Measurements from ENCODE around the gene SPANXC. TPM values are rescaled to one million over a fixed set of nuclear protein-coding genes. Genes with fewer than 3 reads are reported as not detected.

The SPANXC gene
- total RNA-seq, 1 experiment from 2014 or later = not detected

GRCh38 chrX:141258080-141258479 lies 15.8 kb upstream of the SPANXC start:
- no peak overlapping the region for H3K4me2 ChIP-seq (ENCODE audit: insufficient read depth, insufficient read length, low read length)
- no CpG with 5 or more reads among the region's 1 CpG for WGBS (ENCODE audit: extremely low coverage, insufficient read length, low lambda C conversion rate)

More at GRCh38 chrX:141258080-141258479, 15.8 kb upstream of the SPANXC start:
- H3K23ac ChIP-seq (ENCODE audit: insufficient read length, low read depth, low read length) = no peak overlapping the region
- H2AFZ ChIP-seq (ENCODE audit: low read length) = no peak overlapping the region
- Mint-ChIP-seq H3K36me3 (ENCODE audit: insufficient read depth in 1 of 3, low read depth in 3 of 3) (peaks cover 0 to 4% (median 0%) of the 10 kb centered on the region in 3 experiments; a peak in 3 of 7 replicates), H3K27me3 (ENCODE audit: low read depth) (no peaks in the 10 kb centered on the region), H3K4me3 (no peak overlapping the region), H3K9me3 (peaks cover 64 to 69% of the 10 kb centered on the region in 2 experiments), H3K4me1 (no peaks in the 10 kb centered on the region; a peak in 1 of 4 replicates), H3K27ac (no peak overlapping the region)
- H3K4me1 ChIP-seq (ENCODE audit: insufficient read depth, low read length) = no peaks in the 10 kb centered on the region
- H2BK5ac ChIP-seq (ENCODE audit: insufficient read length, low read length) = no peak overlapping the region
- no peaks in the 10 kb centered on the region; the same call in 1 of the 2 replicates for H3K79me2 ChIP-seq (ENCODE audit: insufficient read depth, low read length)
- no peak for DNase-seq
- no peak overlapping the region for H4K8ac ChIP-seq (replicated peaks; ENCODE audit: insufficient read length, low read depth, low read length)
- no peak overlapping the region for H3K14ac ChIP-seq (ENCODE audit: insufficient read depth, low read length)
- H4K5ac ChIP-seq (ENCODE audit: insufficient read length, low read depth, low read length) = no peak overlapping the region
- no peak overlapping the region for H2BK20ac ChIP-seq (ENCODE audit: low read depth, low read length, poor library complexity, severe bottlenecking)
- H4K20me1 ChIP-seq (ENCODE audit: control insufficient read depth, insufficient read depth, insufficient read length) = no peaks in the 10 kb centered on the region
- H3K27me3 ChIP-seq (ENCODE audit: insufficient read depth, low read length) = no peaks in the 10 kb centered on the region
- H3K9me3 ChIP-seq (ENCODE audit: control insufficient read depth, low read depth, low read length) = peaks cover 13% of the 10 kb centered on the region
- H3K18ac ChIP-seq (ENCODE audit: insufficient read length, low read depth, low read length) = no peak overlapping the region
- H2BK12ac ChIP-seq (ENCODE audit: insufficient read length, low read depth, low read length) = no peak overlapping the region
- H3K27ac ChIP-seq (ENCODE audit: insufficient read length, low read depth, low read length) = no peak overlapping the region
- H3T11ph ChIP-seq (ENCODE audit: low read length) = no peak overlapping the region
- H2BK15ac ChIP-seq (ENCODE audit: low read depth, low read length) = no peak overlapping the region
- no peak overlapping the region for H2BK120ac ChIP-seq (ENCODE audit: low read depth, low read length, poor library complexity, severe bottlenecking)
- no peak overlapping the region for H3K9ac ChIP-seq (ENCODE audit: extremely low read depth, insufficient read length, low read length)
- no peaks in the 10 kb centered on the region for H3K23me2 ChIP-seq (ENCODE audit: insufficient read length, low read depth, low read length, poor library complexity, severe bottlenecking)
- H4K91ac ChIP-seq (ENCODE audit: insufficient read length, low read depth, low read length) = no peak overlapping the region
- H3K4ac ChIP-seq (ENCODE audit: low read depth, low read length) = no peak overlapping the region
- TF ChIP-seq CTCF (conservative IDR thresholded peaks at IDR 0.05) = no peak
- no peak overlapping the region for H2AK5ac ChIP-seq (ENCODE audit: insufficient read length, low read length)
- H3K56ac ChIP-seq (ENCODE audit: insufficient read length, low read depth, low read length) = no peak overlapping the region
- no peaks in the 10 kb centered on the region for H3K79me1 ChIP-seq (ENCODE audit: insufficient read depth, low read depth, low read length, poor library complexity, severe bottlenecking)

Measured in H9 (cell line).